ENCODE results near the gene CHEK1.

DNA sequence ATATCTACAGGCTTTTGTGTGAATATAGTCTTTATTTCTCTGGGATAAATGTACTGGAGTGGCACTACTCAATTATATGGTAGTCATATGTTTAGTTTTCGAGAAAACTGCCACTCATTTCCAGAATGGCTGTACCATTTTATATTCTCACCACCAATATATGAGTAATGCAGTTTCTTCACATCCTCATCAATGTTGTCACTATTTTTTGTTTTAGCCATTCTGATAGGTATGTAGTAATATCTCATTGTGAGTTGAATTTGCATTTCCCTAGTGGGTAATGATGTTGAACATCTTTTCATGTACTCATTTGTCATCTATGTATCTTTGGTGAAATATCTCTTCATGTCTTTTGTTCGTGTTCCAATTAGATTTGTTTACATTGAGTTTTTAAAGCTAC is 37.7 kb downstream of the CHEK1 start:
- TF ChIP-seq, protein P1, sequence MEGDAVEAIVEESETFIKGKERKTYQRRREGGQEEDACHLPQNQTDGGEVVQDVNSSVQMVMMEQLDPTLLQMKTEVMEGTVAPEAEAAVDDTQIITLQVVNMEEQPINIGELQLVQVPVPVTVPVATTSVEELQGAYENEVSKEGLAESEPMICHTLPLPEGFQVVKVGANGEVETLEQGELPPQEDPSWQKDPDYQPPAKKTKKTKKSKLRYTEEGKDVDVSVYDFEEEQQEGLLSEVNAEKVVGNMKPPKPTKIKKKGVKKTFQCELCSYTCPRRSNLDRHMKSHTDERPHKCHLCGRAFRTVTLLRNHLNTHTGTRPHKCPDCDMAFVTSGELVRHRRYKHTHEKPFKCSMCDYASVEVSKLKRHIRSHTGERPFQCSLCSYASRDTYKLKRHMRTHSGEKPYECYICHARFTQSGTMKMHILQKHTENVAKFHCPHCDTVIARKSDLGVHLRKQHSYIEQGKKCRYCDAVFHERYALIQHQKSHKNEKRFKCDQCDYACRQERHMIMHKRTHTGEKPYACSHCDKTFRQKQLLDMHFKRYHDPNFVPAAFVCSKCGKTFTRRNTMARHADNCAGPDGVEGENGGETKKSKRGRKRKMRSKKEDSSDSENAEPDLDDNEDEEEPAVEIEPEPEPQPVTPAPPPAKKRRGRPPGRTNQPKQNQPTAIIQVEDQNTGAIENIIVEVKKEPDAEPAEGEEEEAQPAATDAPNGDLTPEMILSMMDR (IDR thresholded peaks at IDR 0.05), result no peak
- TF ChIP-seq POLR2A (IDR thresholded peaks at IDR 0.05), result no peak

All from testis (tissue), 2 donors.